ENCODE measurements around the gene ATP8A2. TPM values are rescaled to one million over a fixed set of nuclear protein-coding genes. Genes with fewer than 3 reads are reported as not detected.

Gene ATP8A2
- total and polyA plus RNA-seq, 12 donors: under 0.01 to 0.18 (median 0.10) TPM; not detected in 3

DNA sequence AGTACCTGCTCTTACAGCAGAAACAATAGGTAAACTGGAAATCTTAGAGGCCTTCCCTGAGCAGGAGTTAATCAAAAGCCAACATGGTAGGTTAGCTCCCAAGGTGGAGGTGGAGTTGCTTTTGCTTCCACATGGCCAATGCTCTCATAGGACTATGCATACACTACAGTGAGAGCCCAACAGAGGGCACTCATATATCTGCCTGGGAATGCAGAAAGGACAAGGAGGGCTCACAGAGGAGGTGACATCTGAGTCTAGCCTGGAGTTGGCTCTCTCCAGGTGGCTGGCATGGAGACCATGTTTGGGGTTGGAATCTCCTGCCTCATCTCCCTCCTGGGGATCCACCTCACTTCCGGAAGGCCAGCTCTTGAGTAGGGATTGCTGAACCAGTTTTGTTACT lies 34.6 kb downstream of the ATP8A2 start:
- no peak overlapping the region for H3K27ac ChIP-seq
- H3K36me3 ChIP-seq: no peaks in the 10 kb centered on the region
- TF ChIP-seq, protein P1, sequence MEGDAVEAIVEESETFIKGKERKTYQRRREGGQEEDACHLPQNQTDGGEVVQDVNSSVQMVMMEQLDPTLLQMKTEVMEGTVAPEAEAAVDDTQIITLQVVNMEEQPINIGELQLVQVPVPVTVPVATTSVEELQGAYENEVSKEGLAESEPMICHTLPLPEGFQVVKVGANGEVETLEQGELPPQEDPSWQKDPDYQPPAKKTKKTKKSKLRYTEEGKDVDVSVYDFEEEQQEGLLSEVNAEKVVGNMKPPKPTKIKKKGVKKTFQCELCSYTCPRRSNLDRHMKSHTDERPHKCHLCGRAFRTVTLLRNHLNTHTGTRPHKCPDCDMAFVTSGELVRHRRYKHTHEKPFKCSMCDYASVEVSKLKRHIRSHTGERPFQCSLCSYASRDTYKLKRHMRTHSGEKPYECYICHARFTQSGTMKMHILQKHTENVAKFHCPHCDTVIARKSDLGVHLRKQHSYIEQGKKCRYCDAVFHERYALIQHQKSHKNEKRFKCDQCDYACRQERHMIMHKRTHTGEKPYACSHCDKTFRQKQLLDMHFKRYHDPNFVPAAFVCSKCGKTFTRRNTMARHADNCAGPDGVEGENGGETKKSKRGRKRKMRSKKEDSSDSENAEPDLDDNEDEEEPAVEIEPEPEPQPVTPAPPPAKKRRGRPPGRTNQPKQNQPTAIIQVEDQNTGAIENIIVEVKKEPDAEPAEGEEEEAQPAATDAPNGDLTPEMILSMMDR (IDR thresholded peaks at IDR 0.05): no peak
- H3K9me3 ChIP-seq: peaks cover 0 to 2% (median 0%) of the 10 kb centered on the region in 11 donors
- 77 to 86% methylated on average over 1 of the region's 1 CpG for WGBS, 2 donors
- intact Hi-C loops (cut with DNase I): no loop called here
- ATAC-seq (no peak), DNase-seq (no peak)
- no peaks in the 10 kb centered on the region for H3K4me1 ChIP-seq
- H3K4me3 ChIP-seq: no peak overlapping the region
- H3K27me3 ChIP-seq: peaks cover 0 to 21% (median 6%) of the 10 kb centered on the region in 7 donors

DNA sequence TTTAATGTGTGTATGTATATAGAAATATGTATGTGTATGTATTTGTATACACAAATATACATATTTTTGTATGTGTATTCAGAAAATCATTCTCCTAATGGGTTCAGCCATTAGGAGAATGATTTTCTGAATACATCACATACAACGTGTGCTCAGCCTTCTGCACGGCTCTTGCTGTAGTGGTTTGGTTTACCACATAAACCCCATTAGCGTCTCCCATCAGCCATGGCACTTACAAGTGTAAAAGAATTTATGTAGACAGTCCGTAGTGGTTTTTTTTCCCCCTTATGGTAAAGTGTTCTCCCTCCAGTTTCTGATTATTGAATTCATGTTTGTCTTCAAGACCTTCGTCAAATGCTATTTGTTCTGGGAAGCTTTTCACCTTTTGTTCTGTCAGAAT lies 38.2 kb downstream of the ATP8A2 start:
- no peak overlapping the region for H3K4me3 ChIP-seq
- peaks cover 0 to 2% (median 0%) of the 10 kb centered on the region in 11 donors for H3K9me3 ChIP-seq
- WGBS, 2 donors: 88% methylated on average over 5 of the region's 5 CpGs
- no peaks in the 10 kb centered on the region for H3K36me3 ChIP-seq
- no peak for ATAC-seq
- intact Hi-C loops (cut with DNase I): no loop called here
- TF ChIP-seq, protein P1 (IDR thresholded peaks at IDR 0.05): no peak
- H3K27me3 ChIP-seq: peaks cover 0 to 22% (median 4%) of the 10 kb centered on the region in 7 donors
- no peak for DNase-seq
- no peaks in the 10 kb centered on the region for H3K4me1 ChIP-seq
- H3K27ac ChIP-seq: no peak overlapping the region

DNA sequence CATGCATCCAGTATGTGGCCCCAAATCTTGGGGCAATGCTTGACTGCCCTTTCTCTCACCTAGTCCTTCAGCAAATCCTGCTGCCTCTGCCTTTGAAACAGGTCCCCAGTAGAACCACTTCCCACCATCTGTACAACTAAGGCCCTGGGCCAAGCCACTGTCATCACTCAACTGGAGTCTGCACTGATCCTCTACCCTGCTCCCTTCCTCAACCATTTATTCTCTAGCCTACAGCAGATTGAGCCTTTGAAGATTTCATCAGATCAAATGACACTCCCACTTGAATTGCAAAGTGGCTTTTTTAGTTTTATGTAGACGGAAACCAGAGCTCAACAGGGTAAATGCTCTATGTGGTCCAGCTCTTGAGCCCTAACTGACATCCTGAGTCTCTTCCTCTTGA lies 43.5 kb downstream of the ATP8A2 start:
- peaks cover 0 to 2% (median 0%) of the 10 kb centered on the region in 11 donors for H3K9me3 ChIP-seq
- 28 to 35% methylated on average over 1 of the region's 1 CpG for WGBS, 2 donors
- H3K36me3 ChIP-seq: no peaks in the 10 kb centered on the region
- no peak overlapping the region for H3K27ac ChIP-seq
- H3K4me1 ChIP-seq: no peaks in the 10 kb centered on the region
- DNase-seq (no peak), ATAC-seq (no peak)
- H3K27me3 ChIP-seq: peaks cover 0 to 52% (median 20%) of the 10 kb centered on the region in 7 donors
- no peak overlapping the region for H3K4me3 ChIP-seq
- TF ChIP-seq, protein P1 (IDR thresholded peaks at IDR 0.05): no peak
- intact Hi-C loops (cut with DNase I): no loop called here

DNA sequence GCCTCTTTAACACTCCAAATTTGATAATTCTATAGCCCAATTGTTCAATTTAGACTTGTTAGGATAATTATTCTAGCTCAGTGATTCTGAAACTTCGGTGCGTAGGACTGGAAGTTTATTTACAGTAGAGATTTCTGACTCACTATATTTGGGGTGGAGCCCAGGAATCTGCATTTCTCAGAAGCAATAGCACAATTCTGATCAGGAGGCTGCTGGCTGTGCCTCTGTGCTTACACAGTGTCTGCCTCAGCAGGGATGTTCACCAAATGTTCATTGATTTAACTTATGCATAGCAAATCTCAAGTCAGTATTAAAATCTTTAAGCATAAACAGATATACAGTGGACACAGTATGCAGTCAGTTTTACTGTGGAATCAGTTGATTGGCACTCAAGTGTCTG lies 45.8 kb downstream of the ATP8A2 start:
- Histone ChIP-seq H3K4me3 (no peak overlapping the region), H3K4me1 (no peaks in the 10 kb centered on the region), H3K36me3 (no peaks in the 10 kb centered on the region), H3K27me3 (peaks cover 0 to 55% (median 20%) of the 10 kb centered on the region in 7 donors), H3K9me3 (no peaks in the 10 kb centered on the region), H3K27ac (no peak overlapping the region)
- ATAC-seq: no peak
- intact Hi-C loops (cut with DNase I): no loop called here
- TF ChIP-seq, protein P1 (IDR thresholded peaks at IDR 0.05): no peak
- no peak for DNase-seq
- 74 to 84% methylated on average over 2 of the region's 2 CpGs for WGBS, 2 donors
